GM18520 (cell line): Measurements from ENCODE around the gene FBXO30.

Experiments used
- ATAC-seq: cut with Tn5 transposase; IDR thresholded peaks from one replicate; pipeline ENCODE4 v1.9.1; 2021; ENCODE audit not compliant: unreplicated experiment

FBXO30 gene, protein sequence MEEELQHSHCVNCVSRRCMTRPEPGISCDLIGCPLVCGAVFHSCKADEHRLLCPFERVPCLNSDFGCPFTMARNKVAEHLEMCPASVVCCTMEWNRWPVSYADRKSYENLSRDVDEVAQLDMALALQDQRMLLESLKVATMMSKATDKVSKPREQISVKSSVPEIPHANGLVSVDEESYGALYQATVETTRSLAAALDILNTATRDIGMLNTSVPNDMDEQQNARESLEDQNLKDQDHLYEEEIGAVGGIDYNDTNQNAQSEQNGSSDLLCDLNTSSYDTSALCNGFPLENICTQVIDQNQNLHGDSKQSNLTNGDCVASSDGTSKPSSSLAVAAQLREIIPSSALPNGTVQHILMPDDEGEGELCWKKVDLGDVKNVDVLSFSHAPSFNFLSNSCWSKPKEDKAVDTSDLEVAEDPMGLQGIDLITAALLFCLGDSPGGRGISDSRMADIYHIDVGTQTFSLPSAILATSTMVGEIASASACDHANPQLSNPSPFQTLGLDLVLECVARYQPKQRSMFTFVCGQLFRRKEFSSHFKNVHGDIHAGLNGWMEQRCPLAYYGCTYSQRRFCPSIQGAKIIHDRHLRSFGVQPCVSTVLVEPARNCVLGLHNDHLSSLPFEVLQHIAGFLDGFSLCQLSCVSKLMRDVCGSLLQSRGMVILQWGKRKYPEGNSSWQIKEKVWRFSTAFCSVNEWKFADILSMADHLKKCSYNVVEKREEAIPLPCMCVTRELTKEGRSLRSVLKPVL

DNA sequence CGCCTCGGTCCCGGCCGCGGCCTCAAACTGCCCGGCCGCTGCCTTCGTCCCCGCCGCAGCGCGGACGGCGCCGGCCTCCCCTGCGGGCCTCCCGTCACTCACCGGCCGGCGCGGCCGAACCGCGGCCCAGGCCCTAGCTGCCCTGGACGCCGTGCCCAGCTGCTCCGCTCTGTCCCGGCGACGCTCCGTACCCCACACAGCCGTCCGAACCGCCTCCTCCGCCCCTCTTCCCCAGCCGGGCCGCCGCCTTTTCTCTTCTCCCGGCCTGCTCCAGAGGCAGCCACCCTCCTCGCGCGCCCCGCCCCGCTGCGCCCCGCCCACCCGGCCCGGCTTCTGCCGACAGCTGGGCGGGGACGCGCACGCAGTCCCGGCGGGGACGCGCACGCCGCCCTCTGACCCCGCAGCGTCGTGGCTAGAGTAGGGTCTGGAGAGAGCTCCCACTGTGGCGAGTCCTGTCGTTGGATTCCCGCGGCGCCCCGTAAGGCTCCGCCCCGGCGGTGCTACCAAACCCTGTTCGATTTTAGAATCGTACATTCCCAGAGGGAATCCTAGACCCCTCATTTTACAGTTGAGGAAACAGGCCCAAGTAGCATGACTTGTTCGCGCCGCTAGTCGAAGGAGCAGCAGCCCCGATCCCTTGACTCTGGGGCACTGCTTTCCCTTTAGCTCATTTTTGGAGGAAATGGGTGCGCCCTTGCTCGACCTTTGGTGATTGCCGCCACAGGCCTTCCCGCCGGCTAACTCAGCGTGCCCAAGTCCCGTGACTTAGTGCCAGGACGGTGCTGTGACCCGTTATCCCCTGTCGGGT, at the start of gene FBXO30:
FBXO30 (minus strand) TSS at position 295 of the 808 bp plus-strand sequence. CDS start 8,390 bp downstream, outside the sequence.
- ATAC-seq: peak; percentile 54

DNA sequence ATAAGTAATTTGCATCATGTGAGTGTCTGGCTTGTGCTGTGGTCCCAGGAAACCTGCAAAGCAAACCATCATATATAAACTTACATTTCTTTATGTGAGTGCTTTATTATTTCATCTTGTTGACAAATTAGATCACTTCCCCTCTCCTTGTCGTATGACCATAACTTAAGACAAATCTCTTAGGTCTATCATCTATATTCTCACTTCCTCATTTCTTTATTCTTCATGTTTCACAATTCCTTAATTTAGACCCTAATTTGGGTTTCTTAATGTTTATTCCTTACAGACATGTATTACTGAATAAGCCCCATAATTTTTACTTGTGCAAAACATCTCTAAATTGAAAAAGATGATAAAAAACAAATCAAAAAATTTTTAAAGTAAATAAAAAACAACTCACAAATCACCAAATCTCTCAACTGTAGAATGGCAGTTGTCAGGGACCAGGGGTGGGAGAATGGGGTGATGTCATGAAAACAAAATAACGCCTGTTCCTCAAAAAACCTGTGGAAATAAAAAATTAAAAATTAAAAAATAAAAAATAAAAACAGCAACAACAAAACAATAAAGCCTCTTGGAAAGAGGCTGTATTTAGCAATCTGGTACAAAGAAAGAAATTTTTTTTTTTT, 49.5 kb upstream of the FBXO30 start:
- no peak for ATAC-seq

DNA sequence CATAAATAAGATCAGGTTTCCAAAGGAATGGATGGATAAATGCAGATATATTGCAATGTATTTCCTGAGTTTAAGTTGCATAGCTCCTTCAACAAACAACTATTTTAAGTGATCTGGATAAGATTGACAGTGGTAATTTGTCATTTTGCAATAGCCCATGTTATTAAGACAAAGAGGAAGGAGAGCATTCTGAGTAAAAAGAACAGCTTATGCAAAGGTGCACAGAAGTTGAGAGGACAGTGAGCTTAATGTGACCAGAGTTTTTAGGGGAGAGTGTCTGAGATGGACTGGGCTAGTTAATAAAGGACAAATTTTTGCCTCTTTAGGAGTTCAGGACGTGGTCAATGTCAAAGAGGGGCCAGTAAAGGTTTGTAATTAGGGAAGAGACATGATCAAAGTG, 48.8 kb upstream of the FBXO30 start:
- no peak for ATAC-seq

GRCh38 chr6:145860562-145860961, 46.0 kb upstream of the FBXO30 start:
- ATAC-seq: no peak

- no peak for ATAC-seq
Measured at GRCh38 chr6:145850671-145851070, 36.1 kb upstream of the FBXO30 start.

- no peak for ATAC-seq
Measured at GRCh38 chr6:145848541-145848940, 33.9 kb upstream of the FBXO30 start.

DNA sequence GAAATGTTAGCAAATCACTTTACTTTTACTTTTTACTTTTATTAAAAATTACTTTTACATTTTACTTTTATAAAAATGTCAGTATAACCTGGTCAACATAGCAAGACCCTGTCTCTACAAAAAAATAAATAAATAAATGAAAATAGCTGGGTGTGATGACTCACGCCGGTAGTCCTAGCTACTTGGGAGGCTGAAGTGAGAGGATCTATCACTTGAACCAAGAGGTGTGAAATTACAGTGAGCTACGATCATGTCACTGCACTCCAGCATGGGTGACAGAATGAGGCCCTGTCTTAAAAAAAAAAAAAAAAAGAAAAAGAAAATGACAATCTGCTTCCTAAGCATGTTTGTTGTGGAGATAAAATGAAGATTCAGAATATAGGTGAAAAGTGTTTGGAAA, 31.0 kb upstream of the FBXO30 start:
- no peak for ATAC-seq

GRCh38 chr6:145844933-145845540, 30.4 kb upstream of the FBXO30 start:
- ATAC-seq: no peak

DNA sequence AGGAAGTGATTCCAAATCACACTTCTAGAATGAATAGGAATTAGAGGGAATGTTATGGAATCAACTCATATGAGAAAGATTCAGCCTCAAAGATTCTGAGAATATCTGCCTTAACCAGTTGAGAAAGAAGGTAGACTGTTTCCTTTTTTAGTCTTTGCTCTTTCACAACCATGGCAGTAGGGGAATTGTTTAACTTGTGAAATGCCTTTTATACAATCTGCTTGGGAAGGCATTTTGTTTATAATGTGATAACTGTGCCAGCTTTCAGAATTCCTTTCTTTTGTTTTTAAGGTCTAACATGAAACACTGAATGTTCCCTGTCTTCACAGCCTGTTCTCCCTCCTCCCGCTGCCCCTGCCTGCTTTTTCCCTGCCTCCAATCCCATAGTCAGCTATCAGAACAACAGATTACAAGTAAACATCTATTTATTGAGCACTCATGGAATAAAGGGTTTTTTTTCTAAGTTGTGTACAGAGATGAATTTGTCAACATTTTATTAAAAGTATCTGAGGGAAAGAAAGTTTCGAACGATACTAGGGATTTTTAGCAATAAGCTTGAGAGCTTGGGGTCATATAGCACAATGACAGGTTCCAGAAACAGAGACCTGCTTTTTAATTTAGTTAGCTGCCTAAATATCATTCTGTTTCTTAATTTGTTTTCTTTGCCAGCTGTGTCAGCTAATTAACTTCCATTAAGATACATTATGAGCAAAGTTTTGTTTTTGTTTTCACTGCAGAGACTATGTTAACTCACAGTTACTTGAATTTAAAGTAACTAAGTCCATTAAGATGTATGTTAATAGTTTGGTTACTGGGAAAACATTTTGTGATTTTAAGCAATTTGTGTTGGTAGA, 28.3 kb upstream of the FBXO30 start:
- ATAC-seq: no peak

DNA sequence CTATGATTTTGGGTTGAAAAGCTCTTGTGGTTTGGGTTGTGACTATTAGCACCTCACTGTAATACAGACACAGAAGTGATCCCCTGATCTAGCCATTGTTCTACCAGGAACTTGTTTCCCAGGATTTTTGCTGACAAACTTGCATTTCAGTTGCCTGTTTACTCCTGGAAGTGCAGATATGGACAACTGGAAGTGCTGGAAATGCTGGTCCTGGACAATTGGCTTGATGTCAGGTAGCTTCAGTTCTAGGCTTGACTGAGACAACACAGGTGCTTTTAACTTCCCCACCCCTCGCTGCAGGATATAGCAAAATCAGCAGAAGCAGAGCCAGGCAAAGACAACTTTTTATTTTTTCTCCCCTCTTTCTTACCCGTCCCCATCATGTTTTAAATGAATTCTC, 27.1 kb upstream of the FBXO30 start:
- no peak for ATAC-seq

DNA sequence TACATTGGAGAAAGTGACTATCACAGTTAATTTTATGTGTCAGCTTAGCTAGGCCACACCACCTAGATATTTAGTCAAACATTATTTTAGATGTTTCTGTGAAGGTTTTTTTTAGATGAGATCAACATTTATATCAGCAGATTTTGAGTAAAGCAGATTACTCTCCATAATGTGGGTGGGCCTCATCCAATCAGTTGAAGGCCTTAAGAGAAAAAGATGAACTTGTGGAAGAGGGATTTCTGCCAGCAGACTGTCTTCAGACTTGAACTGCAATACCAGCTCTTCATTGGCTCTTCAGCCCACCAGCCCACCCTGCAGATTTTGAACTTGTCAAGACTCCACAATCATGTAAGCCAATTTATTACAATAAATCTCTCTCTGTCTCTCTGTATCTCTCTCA, 25.1 kb upstream of the FBXO30 start:
- no peak for ATAC-seq

DNA sequence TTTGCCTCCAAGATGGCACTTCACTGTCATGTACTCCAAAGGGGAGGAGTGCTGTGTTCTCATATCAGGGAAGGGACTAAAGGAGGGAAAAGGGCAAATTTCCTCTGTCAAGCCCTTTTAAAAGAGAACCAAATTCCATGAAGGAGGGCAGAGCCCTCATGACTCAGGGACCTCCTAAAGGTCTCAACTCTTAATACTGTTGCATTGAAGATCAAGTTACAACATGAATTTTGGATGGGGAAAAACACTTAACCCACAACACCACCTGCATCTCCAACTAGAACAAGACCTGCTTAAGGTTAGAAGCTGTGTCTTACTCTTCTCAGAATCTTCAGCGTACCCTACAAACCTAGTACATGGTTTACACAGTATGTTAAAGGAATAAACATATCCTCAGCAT, 23.7 kb upstream of the FBXO30 start:
- no peak for ATAC-seq

- no peak for ATAC-seq
Measured at GRCh38 chr6:145836772-145837171, 22.2 kb upstream of the FBXO30 start.

DNA sequence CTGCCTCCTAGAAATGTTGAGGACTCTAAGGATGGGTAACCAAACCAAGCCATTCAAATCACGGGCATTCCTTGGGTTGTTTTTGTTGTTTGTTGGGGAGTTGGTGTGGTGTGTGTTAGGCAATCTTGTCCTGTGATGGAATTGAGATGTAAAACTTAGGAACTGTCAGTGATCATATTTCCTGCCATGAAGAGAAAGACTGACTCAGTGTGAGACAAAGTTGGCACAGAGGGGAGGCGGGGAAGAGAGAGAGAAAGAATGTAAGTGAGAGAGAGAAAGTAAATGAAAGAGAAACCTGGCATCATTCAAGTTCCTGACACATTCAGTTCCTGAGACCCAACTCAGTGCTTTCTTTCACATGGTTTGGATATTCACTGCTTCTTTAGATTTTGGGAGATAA, 21.6 kb upstream of the FBXO30 start:
- ATAC-seq: no peak

DNA sequence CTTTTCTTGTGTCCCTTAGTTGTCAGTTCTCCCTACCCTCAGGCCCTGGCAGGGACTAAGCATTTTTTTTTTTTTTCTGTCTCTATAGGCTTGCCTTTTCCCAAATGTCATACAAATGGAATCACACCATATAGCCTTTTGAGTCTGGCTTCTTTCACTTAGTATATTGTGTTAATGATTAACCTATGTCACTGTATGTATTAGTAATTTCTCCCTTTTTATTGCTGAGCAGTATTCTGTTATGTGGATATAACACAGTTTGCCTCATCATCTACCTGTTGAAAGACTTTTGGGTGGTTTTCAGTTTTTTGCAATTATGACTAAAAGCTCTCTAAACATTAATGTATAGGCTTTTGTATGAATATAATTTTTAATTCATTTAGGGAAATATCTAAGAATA, 16.0 kb upstream of the FBXO30 start:
- no peak for ATAC-seq

GRCh38 chr6:145829950-145830349, 15.4 kb upstream of the FBXO30 start:
- ATAC-seq: no peak

DNA sequence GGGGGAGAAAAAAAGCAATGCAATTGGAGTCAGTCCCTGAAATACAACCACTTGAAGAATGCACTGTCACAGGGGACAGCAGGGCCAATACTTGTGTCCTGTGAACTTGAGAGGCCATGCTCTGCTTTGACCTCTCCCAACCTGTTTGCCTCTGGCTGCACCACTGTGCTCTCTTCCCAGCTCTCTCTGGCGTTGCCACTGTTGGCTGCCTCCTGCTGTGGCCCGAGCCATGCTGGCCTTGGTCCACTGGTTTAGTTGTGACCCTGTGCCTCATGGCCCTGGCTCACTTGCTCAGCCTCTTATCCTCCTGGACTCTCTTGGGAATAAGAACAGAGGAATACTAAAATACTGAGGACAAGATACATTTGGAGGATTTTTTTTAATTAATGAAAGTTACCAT, 14.5 kb upstream of the FBXO30 start:
- no peak for ATAC-seq

GRCh38 chr6:145824344-145824743, 9.7 kb upstream of the FBXO30 start:
- no peak for ATAC-seq

- ATAC-seq: no peak
Measured at GRCh38 chr6:145823328-145823944, 8.8 kb upstream of the FBXO30 start.
